GM19099 (cell line): Measurements from ENCODE around the gene KLK14.

Source experiments
- POLR2A ChIP-seq: IDR thresholded peaks from 3 replicates; pipeline ENCODE4 v1.6.1; 2011; ENCODE audit warnings: low read depth; ENCODE audit not compliant: insufficient read length; ENCODE audit errors: extremely low read depth

The KLK14 gene

GRCh38 chr19:51082611-51083010 is at the start of gene KLK14:
Gene KLK14, minus strand, starts transcription at chr19:51082887. Its CDS starts 273 bp downstream, at chr19:51082614.
- no peak for TF ChIP-seq POLR2A

GRCh38 chr19:51131780-51132680 is 49.3 kb upstream of the KLK14 start:
- no peak for TF ChIP-seq POLR2A

DNA sequence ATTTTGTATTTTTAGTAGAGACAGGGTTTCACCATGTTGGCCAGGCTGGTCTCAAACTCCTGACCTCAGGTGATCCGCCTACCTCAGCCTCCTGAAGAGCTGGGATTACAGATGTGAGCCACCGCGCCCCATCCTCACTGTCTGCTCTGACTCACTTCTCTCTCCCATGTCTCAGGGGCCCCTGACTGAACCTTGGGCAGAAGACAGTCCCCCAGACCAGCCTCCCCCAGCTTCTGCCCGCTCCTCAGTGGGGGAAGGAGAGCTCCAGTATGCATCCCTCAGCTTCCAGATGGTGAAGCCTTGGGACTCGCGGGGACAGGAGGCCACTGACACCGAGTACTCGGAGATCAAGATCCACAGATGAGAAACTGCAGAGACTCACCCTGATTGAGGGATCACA is 47.0 kb upstream of the KLK14 start:
- TF ChIP-seq POLR2A: no peak

- no peak for TF ChIP-seq POLR2A
Measured at GRCh38 chr19:51128227-51128626, 45.5 kb upstream of the KLK14 start.

DNA sequence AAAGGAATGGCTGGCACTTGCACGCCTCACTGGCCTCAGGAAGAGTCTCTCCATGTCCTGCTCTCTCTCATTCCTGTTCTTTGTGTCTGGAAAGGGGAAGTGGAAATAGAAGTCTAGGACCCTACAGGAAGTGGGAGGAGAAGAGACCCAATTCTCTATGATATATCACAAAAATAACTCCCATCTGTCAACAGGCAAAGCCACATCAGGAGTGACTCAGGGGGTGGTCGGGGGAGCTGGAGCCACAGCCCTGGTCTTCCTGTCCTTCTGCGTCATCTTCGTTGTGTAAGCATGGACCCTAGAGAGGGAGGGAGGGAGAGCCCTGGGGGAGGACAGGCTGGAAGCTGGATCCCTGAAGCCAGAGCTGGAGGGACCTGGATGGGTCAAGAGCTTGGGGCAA is 45.1 kb upstream of the KLK14 start:
- no peak for TF ChIP-seq POLR2A

GRCh38 chr19:51127032-51127431 is 44.3 kb upstream of the KLK14 start:
- no peak for TF ChIP-seq POLR2A

DNA sequence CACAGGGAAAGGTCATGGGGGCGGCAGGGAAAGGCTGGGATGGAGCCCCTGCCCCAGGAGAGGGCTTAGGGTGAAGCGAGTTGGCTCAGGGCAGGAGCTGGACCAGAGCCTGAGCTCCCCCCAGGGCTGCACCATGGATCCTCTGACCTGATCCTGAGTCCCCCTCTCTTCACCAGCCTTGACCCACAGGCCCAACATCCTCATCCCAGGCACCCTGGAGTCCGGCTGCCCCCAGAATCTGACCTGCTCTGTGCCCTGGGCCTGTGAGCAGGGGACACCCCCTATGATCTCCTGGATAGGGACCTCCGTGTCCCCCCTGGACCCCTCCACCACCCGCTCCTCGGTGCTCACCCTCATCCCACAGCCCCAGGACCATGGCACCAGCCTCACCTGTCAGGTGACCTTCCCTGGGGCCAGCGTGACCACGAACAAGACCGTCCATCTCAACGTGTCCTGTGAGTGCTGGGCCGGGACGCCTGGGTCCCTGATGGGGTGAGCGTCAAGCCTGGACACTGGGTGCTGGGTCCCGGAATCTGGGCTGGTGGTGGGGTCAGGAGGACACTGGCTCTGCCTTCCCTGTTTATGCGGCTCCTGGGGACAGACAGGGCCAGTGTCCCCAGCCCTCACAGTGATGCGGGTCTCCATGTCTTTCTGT is 42.9 kb upstream of the KLK14 start:
- TF ChIP-seq POLR2A: no peak

- no peak for TF ChIP-seq POLR2A
Measured at GRCh38 chr19:51124729-51125128, 42.0 kb upstream of the KLK14 start, which contains the start of gene SIGLEC9. Gene SIGLEC9, plus strand, starts transcription at chr19:51124906. Its CDS starts 69 bp downstream, at chr19:51124975.

DNA sequence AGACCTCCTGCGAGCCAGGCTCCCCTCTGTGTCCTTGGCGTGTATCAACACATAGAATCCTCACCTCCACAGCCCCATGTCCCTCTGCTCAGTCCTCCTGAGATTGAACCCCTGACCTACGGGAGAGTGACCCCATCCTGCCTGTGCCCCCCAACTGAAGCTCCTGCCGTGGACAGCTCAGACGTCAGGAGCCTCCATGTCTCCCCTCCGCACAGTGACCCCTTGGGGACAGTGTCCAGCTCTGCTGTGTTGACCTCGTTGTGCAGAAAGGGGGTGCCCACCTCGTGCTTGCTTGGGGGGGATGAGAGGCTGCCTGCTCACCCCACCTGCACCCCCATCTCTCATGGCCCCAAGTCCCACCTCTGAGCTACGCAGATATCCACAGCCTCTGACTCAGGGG is 41.5 kb upstream of the KLK14 start:
- no peak for TF ChIP-seq POLR2A

DNA sequence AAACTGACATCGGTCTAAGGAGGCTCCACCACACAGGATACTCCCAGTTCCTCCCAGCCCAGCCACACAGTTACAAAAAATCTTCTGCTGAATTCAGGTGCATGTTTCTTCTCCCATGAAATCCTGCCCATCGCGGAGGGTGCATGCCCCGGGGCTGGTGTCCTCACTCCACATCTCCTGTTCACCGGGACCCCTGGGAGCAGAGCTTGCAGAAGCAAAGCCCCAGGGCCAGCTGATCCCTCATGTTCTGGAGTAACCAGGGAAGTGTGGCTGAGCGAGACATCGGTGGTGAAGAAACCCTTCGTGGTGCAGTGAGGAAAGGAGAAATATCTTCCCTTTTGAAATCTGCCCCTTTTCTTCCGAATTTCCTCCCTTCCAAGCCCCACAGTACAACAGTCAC is 41.1 kb upstream of the KLK14 start:
- TF ChIP-seq POLR2A: no peak

DNA sequence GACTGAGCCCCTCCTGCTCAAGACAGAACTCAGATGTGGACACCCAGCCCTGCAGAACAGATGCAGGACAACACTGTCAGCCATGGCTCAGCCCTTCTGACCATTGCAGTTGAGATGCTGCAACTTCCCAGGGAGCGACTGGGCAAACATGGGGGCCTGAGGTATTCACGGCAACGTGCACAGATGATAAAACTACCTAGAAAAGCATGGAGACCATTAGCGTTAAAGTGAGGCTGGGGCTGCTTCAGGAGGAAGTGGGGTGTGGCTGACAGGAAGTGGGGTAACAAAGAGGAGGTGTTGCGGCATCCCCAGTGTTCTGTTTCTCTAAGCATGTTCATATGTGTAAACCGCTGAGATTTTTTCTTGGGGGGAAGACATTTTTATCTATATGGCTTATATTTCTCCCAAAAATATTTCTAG is 40.7 kb upstream of the KLK14 start:
- no peak for TF ChIP-seq POLR2A

DNA sequence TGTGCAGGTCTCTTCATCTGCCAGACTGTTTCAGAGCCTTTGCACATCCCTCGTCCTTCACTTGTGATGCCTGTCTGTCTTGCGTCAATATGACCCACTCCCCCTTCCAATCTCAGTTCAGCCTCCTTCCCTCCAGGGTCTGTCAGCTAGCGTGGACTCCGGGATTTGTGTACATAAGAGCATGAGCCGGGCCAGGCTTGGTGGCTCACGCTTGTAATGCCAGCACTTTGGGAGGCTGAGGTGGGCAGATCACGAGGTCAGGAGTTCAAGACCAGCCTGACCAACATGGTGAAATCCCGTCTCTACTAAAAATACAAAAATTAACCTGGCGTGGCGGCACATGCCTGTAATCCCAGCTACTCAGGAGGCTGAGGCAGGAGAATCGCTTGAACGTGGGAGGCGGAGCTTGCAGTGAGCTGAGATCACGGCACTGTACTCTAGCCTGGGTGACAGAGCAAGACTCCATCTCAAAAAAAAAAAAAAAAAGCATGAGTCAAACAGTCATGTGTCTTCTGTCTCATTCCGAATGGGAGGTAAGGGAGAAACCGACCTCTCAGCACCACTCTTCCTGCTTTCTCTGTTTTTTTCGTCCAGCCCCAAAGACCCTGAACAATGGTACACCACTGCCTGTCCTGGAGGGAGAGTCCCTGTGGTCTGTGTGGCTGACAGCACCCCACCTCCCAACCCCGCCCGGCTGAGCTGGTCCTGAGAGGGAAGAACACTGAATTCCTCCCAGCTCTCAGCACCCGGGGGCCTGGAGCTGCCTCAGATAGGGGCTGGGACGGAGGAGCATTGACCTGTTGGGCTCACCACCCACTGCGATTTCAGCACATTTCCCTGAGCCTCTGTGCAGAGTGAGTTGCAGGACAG is 39.7 kb upstream of the KLK14 start:
- TF ChIP-seq POLR2A: no peak

- TF ChIP-seq POLR2A: no peak
Measured at GRCh38 chr19:51121257-51121656, 38.6 kb upstream of the KLK14 start.

- TF ChIP-seq POLR2A: no peak
Measured at GRCh38 chr19:51120160-51120559, 37.5 kb upstream of the KLK14 start.

DNA sequence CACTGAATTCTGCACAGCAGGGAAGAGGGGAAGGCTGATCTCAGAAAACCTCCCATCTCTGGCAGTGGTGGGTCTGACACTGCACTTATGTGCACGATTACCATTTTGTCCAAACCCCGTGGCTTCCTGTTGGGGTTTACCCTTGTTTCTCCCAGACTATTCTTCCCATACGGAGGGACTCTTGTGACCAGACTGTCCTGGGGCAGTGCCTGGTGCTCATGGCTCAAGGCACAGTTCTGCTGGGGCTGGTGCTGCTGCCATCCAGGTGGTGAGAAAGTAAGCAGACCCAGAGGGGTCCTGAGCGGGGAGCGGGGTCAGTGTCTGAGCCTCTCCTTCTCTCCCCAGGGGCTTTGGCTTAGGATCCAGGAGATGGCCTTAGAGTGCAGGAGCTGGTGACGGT is 36.9 kb upstream of the KLK14 start:
- no peak for TF ChIP-seq POLR2A
